Measurements from ENCODE around the gene ANO7.

Gene ANO7

GRCh38 chr2:241223211-241224017 is 34.9 kb downstream of the ANO7 start:
- H3K9me2 ChIP-seq (replicated peaks; ENCODE audit: control insufficient read depth, low read length), result no peaks in the 10 kb centered on the region
- H3K27me3 ChIP-seq (ENCODE audit: control insufficient read depth, low read length), result no peaks in the 10 kb centered on the region
- TF ChIP-seq CTCF (IDR thresholded peaks at IDR 0.05; ENCODE audit: low read depth, low read length, poor library complexity, severe bottlenecking), result no peak
- no peak for TF ChIP-seq EZH2phosphoT487 (IDR thresholded peaks at IDR 0.05; ENCODE audit: borderline replicate concordance, low read length)
- H3K4me2 ChIP-seq (ENCODE audit: low read length), result no peak overlapping the region
- no peaks in the 10 kb centered on the region for H3K79me2 ChIP-seq (ENCODE audit: control insufficient read depth, low read length)
- no peak overlapping the region for H3K27ac ChIP-seq (ENCODE audit: low read depth, low read length)
- peaks cover 9% of the 10 kb centered on the region; the same call in 1 of the 2 replicates for H3F3A ChIP-seq (ENCODE audit: control insufficient read depth, insufficient read depth)
- peaks cover 17% of the 10 kb centered on the region for H3K36me3 ChIP-seq (ENCODE audit: control insufficient read depth, low read length)
- H3K4me1 ChIP-seq (ENCODE audit: control insufficient read depth, low read length), result peaks cover 13% of the 10 kb centered on the region
- H3K9me3 ChIP-seq (ENCODE audit: control insufficient read depth, insufficient read depth, low read length), result no peaks in the 10 kb centered on the region
- H3K4me3 ChIP-seq (ENCODE audit: low read length), result no peak overlapping the region
- no peaks in the 10 kb centered on the region; the same call in 1 of the 2 replicates for H4K20me1 ChIP-seq (ENCODE audit: control insufficient read depth, insufficient read depth, low read depth, low read length)

GRCh38 chr2:241224018-241224850 is 35.8 kb downstream of the ANO7 start:
- Histone ChIP-seq H3F3A (ENCODE audit: control insufficient read depth, insufficient read depth) (peaks cover 5% of the 10 kb centered on the region; the same call in 1 of the 2 replicates), H3K27ac (ENCODE audit: low read depth, low read length) (no peak overlapping the region), H3K9me2 (replicated peaks; ENCODE audit: control insufficient read depth, low read length) (no peaks in the 10 kb centered on the region), H3K4me3 (ENCODE audit: low read length) (no peak overlapping the region), H3K9me3 (ENCODE audit: control insufficient read depth, insufficient read depth, low read length) (no peaks in the 10 kb centered on the region), H3K4me2 (ENCODE audit: low read length) (no peak overlapping the region), H3K79me2 (ENCODE audit: control insufficient read depth, low read length) (no peaks in the 10 kb centered on the region), H3K27me3 (ENCODE audit: control insufficient read depth, low read length) (no peaks in the 10 kb centered on the region), H3K4me1 (ENCODE audit: control insufficient read depth, low read length) (peaks cover 5% of the 10 kb centered on the region; the same call in 1 of the 2 replicates), H3K36me3 (ENCODE audit: control insufficient read depth, low read length) (peaks cover 23% of the 10 kb centered on the region), H4K20me1 (ENCODE audit: control insufficient read depth, insufficient read depth, low read depth, low read length) (no peaks in the 10 kb centered on the region; the same call in 1 of the 2 replicates)
- TF ChIP-seq CTCF (IDR thresholded peaks at IDR 0.05; ENCODE audit: low read depth, low read length, poor library complexity, severe bottlenecking), result no peak
- TF ChIP-seq EZH2phosphoT487 (IDR thresholded peaks at IDR 0.05; ENCODE audit: borderline replicate concordance, low read length), result no peak

GRCh38 chr2:241224851-241225438 is 36.5 kb downstream of the ANO7 start:
- no peaks in the 10 kb centered on the region; the same call in 1 of the 2 replicates for H4K20me1 ChIP-seq (ENCODE audit: control insufficient read depth, insufficient read depth, low read depth, low read length)
- H3K4me1 ChIP-seq (ENCODE audit: control insufficient read depth, low read length), result 0 out of 2 replicates have a peak, but pooled peaks cover 5% of the 10 kb centered on the region
- no peaks in the 10 kb centered on the region for H3K9me3 ChIP-seq (ENCODE audit: control insufficient read depth, insufficient read depth, low read length)
- no peaks in the 10 kb centered on the region for H3K27me3 ChIP-seq (ENCODE audit: control insufficient read depth, low read length)
- H3K27ac ChIP-seq (ENCODE audit: low read depth, low read length), result no peak overlapping the region
- H3K36me3 ChIP-seq (ENCODE audit: control insufficient read depth, low read length), result peaks cover 28% of the 10 kb centered on the region
- H3K79me2 ChIP-seq (ENCODE audit: control insufficient read depth, low read length), result no peaks in the 10 kb centered on the region
- peaks cover 2% of the 10 kb centered on the region; the same call in 1 of the 2 replicates for H3F3A ChIP-seq (ENCODE audit: control insufficient read depth, insufficient read depth)
- no peak for TF ChIP-seq EZH2phosphoT487 (IDR thresholded peaks at IDR 0.05; ENCODE audit: borderline replicate concordance, low read length)
- no peak for TF ChIP-seq CTCF (IDR thresholded peaks at IDR 0.05; ENCODE audit: low read depth, low read length, poor library complexity, severe bottlenecking)
- no peak overlapping the region for H3K4me2 ChIP-seq (ENCODE audit: low read length)
- no peak overlapping the region for H3K4me3 ChIP-seq (ENCODE audit: low read length)
- no peaks in the 10 kb centered on the region for H3K9me2 ChIP-seq (replicated peaks; ENCODE audit: control insufficient read depth, low read length)

All from DOHH2 (cell line).